ENCODE data around the gene LRRC66. TPM values are rescaled to one million over a fixed set of nuclear protein-coding genes. Genes with fewer than 3 reads are reported as not detected.

The LRRC66 gene
- polyA plus RNA-seq, 3 donors: 0.03 TPM; not detected in 2

DNA sequence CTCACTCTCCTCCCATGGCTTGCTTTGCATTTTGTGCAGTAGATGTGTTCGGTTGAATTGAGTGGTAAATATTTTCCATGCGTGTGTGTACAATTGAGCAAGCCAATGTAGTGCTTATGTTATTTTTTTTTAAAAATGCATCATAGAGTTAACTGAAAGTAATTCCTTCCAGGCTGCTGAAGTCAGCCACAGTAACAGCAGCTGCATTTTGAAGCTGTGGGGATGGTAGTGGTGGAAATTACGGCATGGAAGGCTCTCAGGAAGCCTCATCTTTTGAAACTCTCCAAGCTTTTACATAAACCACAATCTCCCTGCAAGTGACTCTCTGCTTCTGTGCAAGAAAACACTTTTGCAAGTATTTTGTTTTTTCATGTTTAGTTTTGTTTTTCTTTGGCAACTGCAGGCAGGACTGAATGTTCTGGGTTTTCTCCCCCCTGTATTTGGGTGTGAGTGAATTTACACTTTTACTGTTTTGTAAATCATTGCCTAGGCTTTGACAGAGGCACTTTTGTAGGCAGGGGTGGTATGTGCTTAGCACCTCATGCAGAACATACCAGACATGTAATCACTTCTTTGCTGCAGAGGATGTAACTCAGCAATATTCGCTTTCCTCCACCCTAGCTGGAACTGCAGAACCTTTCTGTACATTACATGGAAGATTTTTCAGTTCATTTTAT, 56.2 kb downstream of the LRRC66 start:
- H3K4me2 ChIP-seq (replicated peaks; ENCODE audit: extremely low read depth, low read length, poor library complexity, severe bottlenecking): no peak overlapping the region
- H3K27ac ChIP-seq (ENCODE audit: low read depth in 1 of 2, low read length in 2 of 2): no peak overlapping the region
- no peaks in the 10 kb centered on the region for H4K20me1 ChIP-seq (ENCODE audit: insufficient read depth, low read length)
- H3K4me1 ChIP-seq (ENCODE audit: control insufficient read depth in 1 of 2, insufficient read depth in 2 of 2, low read length in 2 of 2): no peaks in the 10 kb centered on the region
- no peaks in the 10 kb centered on the region for H3K36me3 ChIP-seq (replicated peaks in 1 of 2; ENCODE audit: control insufficient read depth in 1 of 2, insufficient read depth in 2 of 2, low read length in 2 of 2)
- H3K27me3 ChIP-seq (ENCODE audit: control insufficient read depth in 2 of 2, insufficient read depth in 2 of 2, low read length in 2 of 2): no peaks in the 10 kb centered on the region
- Mint-ChIP-seq H3K27me3 (ENCODE audit: low read depth in 3 of 3) (peaks cover 0 to 7% (median 2%) of the 10 kb centered on the region in 3 donors), H3K27ac (no peak overlapping the region), H3K4me3 (no peak overlapping the region), H3K4me1 (no peaks in the 10 kb centered on the region), H3K9me3 (peaks cover 0 to 6% (median 2%) of the 10 kb centered on the region in 7 donors), H3K36me3 (no peaks in the 10 kb centered on the region)
- TF ChIP-seq, protein P1, sequence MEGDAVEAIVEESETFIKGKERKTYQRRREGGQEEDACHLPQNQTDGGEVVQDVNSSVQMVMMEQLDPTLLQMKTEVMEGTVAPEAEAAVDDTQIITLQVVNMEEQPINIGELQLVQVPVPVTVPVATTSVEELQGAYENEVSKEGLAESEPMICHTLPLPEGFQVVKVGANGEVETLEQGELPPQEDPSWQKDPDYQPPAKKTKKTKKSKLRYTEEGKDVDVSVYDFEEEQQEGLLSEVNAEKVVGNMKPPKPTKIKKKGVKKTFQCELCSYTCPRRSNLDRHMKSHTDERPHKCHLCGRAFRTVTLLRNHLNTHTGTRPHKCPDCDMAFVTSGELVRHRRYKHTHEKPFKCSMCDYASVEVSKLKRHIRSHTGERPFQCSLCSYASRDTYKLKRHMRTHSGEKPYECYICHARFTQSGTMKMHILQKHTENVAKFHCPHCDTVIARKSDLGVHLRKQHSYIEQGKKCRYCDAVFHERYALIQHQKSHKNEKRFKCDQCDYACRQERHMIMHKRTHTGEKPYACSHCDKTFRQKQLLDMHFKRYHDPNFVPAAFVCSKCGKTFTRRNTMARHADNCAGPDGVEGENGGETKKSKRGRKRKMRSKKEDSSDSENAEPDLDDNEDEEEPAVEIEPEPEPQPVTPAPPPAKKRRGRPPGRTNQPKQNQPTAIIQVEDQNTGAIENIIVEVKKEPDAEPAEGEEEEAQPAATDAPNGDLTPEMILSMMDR (IDR thresholded peaks at IDR 0.05): no peak
- no peak overlapping the region for H3K4me3 ChIP-seq (replicated peaks in 1 of 3; ENCODE audit: low read depth in 2 of 3, low read length in 3 of 3)
- no peaks in the 10 kb centered on the region for H3K79me2 ChIP-seq (ENCODE audit: insufficient read depth, low read length)
- no CpG with 5 or more reads among the region's 4 CpGs for WGBS (ENCODE audit: insufficient coverage)
- H3K9me3 ChIP-seq (replicated peaks in 1 of 2; ENCODE audit: control insufficient read depth in 1 of 2, insufficient read depth in 1 of 2, low read length in 2 of 2): no peaks in the 10 kb centered on the region
- intact Hi-C loops (cut with micrococcal nuclease): no loop called here
- no peak overlapping the region for H3K9ac ChIP-seq (ENCODE audit: insufficient read depth, low read length, poor library complexity, severe bottlenecking)
- no peak overlapping the region for H2AFZ ChIP-seq (ENCODE audit: insufficient read depth, low read depth, low read length, poor library complexity, severe bottlenecking)
- DNase-seq: no peak

DNA sequence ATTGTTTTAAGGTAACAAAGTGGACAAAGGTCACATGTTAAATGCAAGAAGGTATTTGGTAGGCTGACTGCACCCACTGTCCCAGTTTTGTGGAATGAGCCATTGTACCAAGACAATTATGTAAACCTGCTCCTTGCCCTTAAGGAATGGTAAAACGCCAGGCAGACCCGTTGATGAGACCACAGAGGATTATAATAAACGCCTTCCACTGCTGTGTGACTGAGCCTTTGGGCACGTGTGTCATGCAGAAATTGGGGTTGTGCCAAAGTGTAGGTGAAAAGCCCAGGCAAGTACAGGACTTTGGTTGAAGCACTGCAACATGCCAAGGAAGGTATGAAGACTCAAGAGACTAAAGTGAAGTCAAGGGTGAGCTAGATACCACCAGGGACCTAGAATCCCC, 59.7 kb downstream of the LRRC66 start:
- Histone ChIP-seq H3K9me3 (replicated peaks in 1 of 2; ENCODE audit: control insufficient read depth in 1 of 2, insufficient read depth in 1 of 2, low read length in 2 of 2) (no peaks in the 10 kb centered on the region), H3K27ac (ENCODE audit: low read depth in 1 of 2, low read length in 2 of 2) (no peak overlapping the region), H3K4me2 (replicated peaks; ENCODE audit: extremely low read depth, low read length, poor library complexity, severe bottlenecking) (no peak overlapping the region), H3K4me1 (ENCODE audit: control insufficient read depth in 1 of 2, insufficient read depth in 2 of 2, low read length in 2 of 2) (no peaks in the 10 kb centered on the region), H3K9ac (ENCODE audit: insufficient read depth, low read length, poor library complexity, severe bottlenecking) (no peak overlapping the region), H3K79me2 (ENCODE audit: insufficient read depth, low read length) (no peaks in the 10 kb centered on the region), H3K4me3 (replicated peaks in 1 of 3; ENCODE audit: low read depth in 2 of 3, low read length in 3 of 3) (no peak overlapping the region), H2AFZ (ENCODE audit: insufficient read depth, low read depth, low read length, poor library complexity, severe bottlenecking) (no peak overlapping the region), H4K20me1 (ENCODE audit: insufficient read depth, low read length) (no peaks in the 10 kb centered on the region), H3K36me3 (replicated peaks in 1 of 2; ENCODE audit: control insufficient read depth in 1 of 2, insufficient read depth in 2 of 2, low read length in 2 of 2) (no peaks in the 10 kb centered on the region), H3K27me3 (ENCODE audit: control insufficient read depth in 2 of 2, insufficient read depth in 2 of 2, low read length in 2 of 2) (no peaks in the 10 kb centered on the region)
- TF ChIP-seq, protein P1 (IDR thresholded peaks at IDR 0.05): no peak
- peaks cover 0 to 5% (median 2%) of the 10 kb centered on the region in 3 donors for H3K27me3 Mint-ChIP-seq (ENCODE audit: low read depth in 3 of 3)
- DNase-seq: no peak
- H3K9me3 Mint-ChIP-seq: peaks cover 2 to 7% (median 4%) of the 10 kb centered on the region in 7 donors
- no peaks in the 10 kb centered on the region for H3K4me1 Mint-ChIP-seq
- intact Hi-C loops (cut with micrococcal nuclease): no loop called here
- H3K36me3 Mint-ChIP-seq: no peaks in the 10 kb centered on the region
- H3K27ac Mint-ChIP-seq: no peak overlapping the region
- no peak overlapping the region for H3K4me3 Mint-ChIP-seq
- 100% methylated on average over 1 of the region's 4 CpGs for WGBS (ENCODE audit: insufficient coverage)
